Measurements from ENCODE around the gene SOX6.

The SOX6 gene

GRCh38 chr11:16211407-16211806, 144.9 kb downstream of the SOX6 start:
- H3K27ac ChIP-seq (ENCODE audit: low read depth, low read length, poor library complexity, severe bottlenecking), result no peak overlapping the region
- H3K79me2 ChIP-seq (ENCODE audit: insufficient read depth, low read length), result no peaks in the 10 kb centered on the region
- no peaks in the 10 kb centered on the region for H3K27me3 ChIP-seq (ENCODE audit: insufficient read depth, low read length)
- H3K9me2 ChIP-seq (ENCODE audit: low read depth, low read length), result no peaks in the 10 kb centered on the region
- no peaks in the 10 kb centered on the region for H3F3A ChIP-seq (ENCODE audit: insufficient read depth, low read length)
- H2AFZ ChIP-seq (ENCODE audit: low read length), result no peak overlapping the region
- no peaks in the 10 kb centered on the region for H3K4me1 ChIP-seq (ENCODE audit: insufficient read depth, low read length, severe bottlenecking)
- no peak overlapping the region for H3K9ac ChIP-seq (ENCODE audit: low read length)
- H3K4me3 ChIP-seq (ENCODE audit: low read depth, low read length, poor library complexity, severe bottlenecking), result no peak overlapping the region
- TF ChIP-seq EZH2 (IDR thresholded peaks at IDR 0.05; ENCODE audit: borderline replicate concordance, low read length) (no peak), CTCF (IDR thresholded peaks at IDR 0.05; ENCODE audit: low read length) (no peak)
- no peaks in the 10 kb centered on the region for H3K9me3 ChIP-seq (ENCODE audit: low read length)
- H4K20me1 ChIP-seq (ENCODE audit: insufficient read depth, low read length), result no peaks in the 10 kb centered on the region
- H3K4me2 ChIP-seq (ENCODE audit: low read length), result no peak overlapping the region
- no peaks in the 10 kb centered on the region for H3K36me3 ChIP-seq (ENCODE audit: insufficient read depth, low read length)

GRCh38 chr11:16204261-16204660, 152.1 kb downstream of the SOX6 start:
- H3K9me2 ChIP-seq (ENCODE audit: low read depth, low read length), result no peaks in the 10 kb centered on the region
- H3K9me3 ChIP-seq (ENCODE audit: low read length), result no peaks in the 10 kb centered on the region
- no peaks in the 10 kb centered on the region for H3F3A ChIP-seq (ENCODE audit: insufficient read depth, low read length)
- H3K79me2 ChIP-seq (ENCODE audit: insufficient read depth, low read length), result no peaks in the 10 kb centered on the region
- no peaks in the 10 kb centered on the region for H4K20me1 ChIP-seq (ENCODE audit: insufficient read depth, low read length)
- no peaks in the 10 kb centered on the region for H3K27me3 ChIP-seq (ENCODE audit: insufficient read depth, low read length)
- H3K4me3 ChIP-seq (ENCODE audit: low read depth, low read length, poor library complexity, severe bottlenecking), result no peak overlapping the region
- H3K9ac ChIP-seq (ENCODE audit: low read length), result no peak overlapping the region
- no peaks in the 10 kb centered on the region for H3K36me3 ChIP-seq (ENCODE audit: insufficient read depth, low read length)
- H3K27ac ChIP-seq (ENCODE audit: low read depth, low read length, poor library complexity, severe bottlenecking), result no peak overlapping the region
- TF ChIP-seq EZH2 (IDR thresholded peaks at IDR 0.05; ENCODE audit: borderline replicate concordance, low read length) (no peak), CTCF (IDR thresholded peaks at IDR 0.05; ENCODE audit: low read length) (no peak)
- no peaks in the 10 kb centered on the region for H3K4me1 ChIP-seq (ENCODE audit: insufficient read depth, low read length, severe bottlenecking)
- H3K4me2 ChIP-seq (ENCODE audit: low read length), result no peak overlapping the region
- H2AFZ ChIP-seq (ENCODE audit: low read length), result no peak overlapping the region

GRCh38 chr11:16195651-16196050, 160.7 kb downstream of the SOX6 start:
- H3K9ac ChIP-seq (ENCODE audit: low read length), result no peak overlapping the region
- H3K4me1 ChIP-seq (ENCODE audit: insufficient read depth, low read length, severe bottlenecking), result no peaks in the 10 kb centered on the region
- no peaks in the 10 kb centered on the region for H4K20me1 ChIP-seq (ENCODE audit: insufficient read depth, low read length)
- no peak overlapping the region for H3K4me2 ChIP-seq (ENCODE audit: low read length)
- H3K27ac ChIP-seq (ENCODE audit: low read depth, low read length, poor library complexity, severe bottlenecking), result no peak overlapping the region
- H3K79me2 ChIP-seq (ENCODE audit: insufficient read depth, low read length), result no peaks in the 10 kb centered on the region
- TF ChIP-seq EZH2 (IDR thresholded peaks at IDR 0.05; ENCODE audit: borderline replicate concordance, low read length) (no peak), CTCF (IDR thresholded peaks at IDR 0.05; ENCODE audit: low read length) (no peak)
- no peaks in the 10 kb centered on the region for H3K9me2 ChIP-seq (ENCODE audit: low read depth, low read length)
- H3F3A ChIP-seq (ENCODE audit: insufficient read depth, low read length), result no peaks in the 10 kb centered on the region
- no peaks in the 10 kb centered on the region for H3K36me3 ChIP-seq (ENCODE audit: insufficient read depth, low read length)
- no peaks in the 10 kb centered on the region for H3K9me3 ChIP-seq (ENCODE audit: low read length)
- H3K27me3 ChIP-seq (ENCODE audit: insufficient read depth, low read length), result no peaks in the 10 kb centered on the region
- no peak overlapping the region for H2AFZ ChIP-seq (ENCODE audit: low read length)
- H3K4me3 ChIP-seq (ENCODE audit: low read depth, low read length, poor library complexity, severe bottlenecking), result no peak overlapping the region
